GM23338 (cell line): ENCODE measurements around the gene CMIP. TPM values are rescaled to one million over a fixed set of nuclear protein-coding genes. Genes with fewer than 3 reads are reported as not detected.

ENCODE experiments used
- ATAC-seq: fragments of 200-7000 bp; cut with Tn5 transposase; 3 replicates; pipeline ENCODE4 v1.9.1; 2020
- DNase-seq: peaks from one replicate; pipeline ENCODE4 v3.0.0-alpha.2; 2015; ENCODE audit warnings: low spot score
- H2AFZ ChIP-seq: fragments of 200-600 bp; sonication (generic); 2 replicates; pipeline ENCODE4 v1.8.0; 2016; ENCODE audit warnings: antibody characterized with exemption, mild to moderate bottlenecking, moderate library complexity
- H3F3A ChIP-seq: fragments of 200-600 bp; sonication (generic); replicated peaks from 2 replicates; pipeline ENCODE4 v1.8.0; 2017; ENCODE audit warnings: antibody characterized with exemption, mixed run types, low read depth
- H3K27ac ChIP-seq: fragments of 200-600 bp; sonication (generic); 2 replicates; pipeline ENCODE4 v1.6.1; 2016; ENCODE audit warnings: low read depth
- H3K27me3 ChIP-seq: fragments of 200-600 bp; sonication (generic); 2 replicates; pipeline ENCODE4 v1.8.0; 2016; ENCODE audit warnings: mild to moderate bottlenecking, mixed run types, moderate library complexity; ENCODE audit not compliant: insufficient read depth
- H3K36me3 ChIP-seq: fragments of 200-600 bp; sonication (generic); 2 replicates; pipeline ENCODE4 v1.8.0; 2016; ENCODE audit warnings: mild to moderate bottlenecking; ENCODE audit not compliant: insufficient read depth
- H3K4me1 ChIP-seq: fragments of 200-600 bp; sonication (generic); 2 replicates; pipeline ENCODE4 v1.8.0; 2016; ENCODE audit warnings: mild to moderate bottlenecking, moderate library complexity; ENCODE audit not compliant: insufficient read depth
- H3K4me2 ChIP-seq: fragments of 200-600 bp; sonication (generic); 2 replicates; pipeline ENCODE4 v1.7.1; 2017; ENCODE audit warnings: mixed run types
- H3K4me3 ChIP-seq: fragments of 200-600 bp; sonication (generic); 2 replicates; pipeline ENCODE4 v1.6.1; 2016; ENCODE audit warnings: mixed run types
- H3K79me2 ChIP-seq: fragments of 200-600 bp; sonication (generic); replicated peaks from 2 replicates; pipeline ENCODE4 v1.8.0; 2017; ENCODE audit warnings: mild to moderate bottlenecking; ENCODE audit not compliant: insufficient read depth
- H3K9me2 ChIP-seq: fragments of 200-600 bp; sonication (generic); 2 replicates; pipeline ENCODE4 v1.8.0; 2017; ENCODE audit not compliant: insufficient read depth
- H4K20me1 ChIP-seq: fragments of 200-600 bp; sonication (generic); replicated peaks from 2 replicates; pipeline ENCODE4 v1.8.0; 2017; ENCODE audit warnings: mild to moderate bottlenecking; ENCODE audit not compliant: insufficient read depth
- H3K27ac Mint-ChIP-seq: 2 replicates; pipeline ENCODE4 v1.8.0; 2020; ENCODE audit warnings: inconsistent platforms, mild to moderate bottlenecking, moderate library complexity, mixed read lengths
- H3K27me3 Mint-ChIP-seq: 3 replicates; pipeline ENCODE4 v1.8.0; 2022; ENCODE audit warnings: low read depth, mild to moderate bottlenecking, moderate library complexity, mixed read lengths, inconsistent platforms; ENCODE audit not compliant: insufficient read depth, poor library complexity
- H3K36me3 Mint-ChIP-seq: 3 replicates; pipeline ENCODE4 v1.8.0; 2021; ENCODE audit warnings: low read depth, mild to moderate bottlenecking, inconsistent platforms, moderate library complexity, mixed read lengths
- H3K4me1 Mint-ChIP-seq: 3 replicates; pipeline ENCODE4 v1.8.0; 2020; ENCODE audit warnings: mild to moderate bottlenecking, inconsistent platforms, mixed read lengths
- H3K4me3 Mint-ChIP-seq: 3 replicates; pipeline ENCODE4 v1.8.0; 2021; ENCODE audit warnings: moderate library complexity, mild to moderate bottlenecking, inconsistent platforms, mixed read lengths
- H3K9me3 Mint-ChIP-seq: 3 replicates; pipeline ENCODE4 v1.8.0; 2020; ENCODE audit warnings: moderate library complexity, mild to moderate bottlenecking, inconsistent platforms, mixed read lengths
- CREB1 ChIP-seq: fragments of 250-450 bp; sonication (Bioruptor Pico); IDR thresholded peaks from 2 replicates; pipeline ENCODE4 v1.5.0; 2020; ENCODE audit warnings: low read depth, mild to moderate bottlenecking, moderate library complexity
- ETS1 ChIP-seq: IDR thresholded peaks from 2 replicates; pipeline ENCODE4 v1.6.1; 2016; ENCODE audit warnings: antibody characterized with exemption
- EZH2 ChIP-seq: fragments of 200-600 bp; sonication (generic); IDR thresholded peaks from one replicate; pipeline ENCODE4 v1.8.0; 2017; ENCODE audit warnings: antibody characterized with exemption, mild to moderate bottlenecking, low read depth; ENCODE audit not compliant: unreplicated experiment
- EZH2phosphoT487 ChIP-seq: fragments of 200-600 bp; sonication (generic); IDR thresholded peaks from one replicate; pipeline ENCODE4 v1.8.1; 2018; ENCODE audit warnings: antibody characterized with exemption; ENCODE audit not compliant: unreplicated experiment
- JUNB ChIP-seq: IDR thresholded peaks from one replicate; pipeline ENCODE4 v1.6.1; 2016; ENCODE audit warnings: antibody characterized with exemption; ENCODE audit not compliant: unreplicated experiment
- NANOG ChIP-seq: IDR thresholded peaks from 2 replicates; pipeline ENCODE4 v1.6.1; 2016; ENCODE audit warnings: antibody characterized with exemption, borderline replicate concordance
- POLR2AphosphoS5 ChIP-seq: IDR thresholded peaks from 2 replicates; pipeline ENCODE4 v1.6.1; 2016; ENCODE audit warnings: antibody characterized with exemption, low read depth
- STAT1 ChIP-seq: IDR thresholded peaks from one replicate; pipeline ENCODE4 v1.6.1; 2016; ENCODE audit warnings: antibody characterized with exemption; ENCODE audit not compliant: unreplicated experiment
- ZNF114 ChIP-seq: fragments of 250-450 bp; sonication (Bioruptor Pico); IDR thresholded peaks from 2 replicates; pipeline ENCODE4 v1.5.0; 2020; ENCODE audit warnings: mild to moderate bottlenecking, moderate library complexity
- ZNF331 ChIP-seq: fragments of 250-450 bp; sonication (Bioruptor Pico); IDR thresholded peaks from 2 replicates; pipeline ENCODE4 v1.5.0; 2020; ENCODE audit warnings: low read depth, mild to moderate bottlenecking, moderate library complexity
- polyA plus RNA-seq: library from polyadenylated mRNA; unstranded; fragments of >200 nt; fragmentation: Nextera tagmentation; extraction: Ambion mirVana; gene quantifications from 2 replicates; pipeline ENCODE4 v1.2.1, GENCODE V29; 2016
- total RNA-seq: library from RNA; depleted of rRNA; stranded (reverse); fragments of >200 nt; shearing (Covaris generic); gene quantifications from 2 replicates; pipeline ENCODE4 v1.2.3, GENCODE V29; 2014
- TF ChIP-seq, protein P1 (sequence below), 2 experiments: fragments of 200-600 bp in 1 of 2; sonication (generic) in 1 of 2; conservative IDR thresholded peaks; 2 replicates each; pipeline versions ENCODE4 v1.5.1 to v1.6.1; 2016 to 2017; ENCODE audit warnings: antibody characterized with exemption in 2 of 2, low read depth in 2 of 2, mild to moderate bottlenecking in 2 of 2, moderate library complexity in 1 of 2
- TF ChIP-seq, protein P2 (sequence below): fragments of 250-450 bp; sonication (Bioruptor Pico); IDR thresholded peaks from 2 replicates; pipeline ENCODE4 v1.5.0; 2020; ENCODE audit warnings: mild to moderate bottlenecking, moderate library complexity

Gene CMIP
- total and polyA plus RNA-seq, 2 experiments from 2014 or later: 9.5 to 62.3 TPM

GRCh38 chr16:81728435-81728834 lies 283.8 kb downstream of the CMIP start (continued):
- TF ChIP-seq POLR2AphosphoS5 (no peak), ETS1 (no peak), STAT1 (no peak), EZH2 (no peak)
- TF ChIP-seq, protein P1, sequence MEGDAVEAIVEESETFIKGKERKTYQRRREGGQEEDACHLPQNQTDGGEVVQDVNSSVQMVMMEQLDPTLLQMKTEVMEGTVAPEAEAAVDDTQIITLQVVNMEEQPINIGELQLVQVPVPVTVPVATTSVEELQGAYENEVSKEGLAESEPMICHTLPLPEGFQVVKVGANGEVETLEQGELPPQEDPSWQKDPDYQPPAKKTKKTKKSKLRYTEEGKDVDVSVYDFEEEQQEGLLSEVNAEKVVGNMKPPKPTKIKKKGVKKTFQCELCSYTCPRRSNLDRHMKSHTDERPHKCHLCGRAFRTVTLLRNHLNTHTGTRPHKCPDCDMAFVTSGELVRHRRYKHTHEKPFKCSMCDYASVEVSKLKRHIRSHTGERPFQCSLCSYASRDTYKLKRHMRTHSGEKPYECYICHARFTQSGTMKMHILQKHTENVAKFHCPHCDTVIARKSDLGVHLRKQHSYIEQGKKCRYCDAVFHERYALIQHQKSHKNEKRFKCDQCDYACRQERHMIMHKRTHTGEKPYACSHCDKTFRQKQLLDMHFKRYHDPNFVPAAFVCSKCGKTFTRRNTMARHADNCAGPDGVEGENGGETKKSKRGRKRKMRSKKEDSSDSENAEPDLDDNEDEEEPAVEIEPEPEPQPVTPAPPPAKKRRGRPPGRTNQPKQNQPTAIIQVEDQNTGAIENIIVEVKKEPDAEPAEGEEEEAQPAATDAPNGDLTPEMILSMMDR (conservative IDR thresholded peaks at IDR 0.05; ENCODE audit: low read depth in 2 of 2): no peak

GRCh38 chr16:81729451-81729850 lies 284.8 kb downstream of the CMIP start:
- ATAC-seq (peak; percentile 49), DNase-seq (peak; percentile 89)
- peaks cover 9% of the 10 kb centered on the region for H3K4me1 ChIP-seq
- H3K36me3 Mint-ChIP-seq: no peaks in the 10 kb centered on the region
- no peaks in the 10 kb centered on the region for H3K27me3 ChIP-seq
- peak overlapping the region; percentile 57 for H2AFZ ChIP-seq
- peak overlapping the region; percentile 67; the same call in 1 of the 2 replicates for H3K4me2 ChIP-seq
- no peaks in the 10 kb centered on the region for H3K79me2 ChIP-seq
- no peaks in the 10 kb centered on the region for H4K20me1 ChIP-seq
- H3K27ac Mint-ChIP-seq: peak overlapping the region; percentile 88
- peak overlapping the region; percentile 51 for H3K4me3 Mint-ChIP-seq
- no peaks in the 10 kb centered on the region for H3K36me3 ChIP-seq
- H3F3A ChIP-seq: peaks cover 10% of the 10 kb centered on the region; the same call in 1 of the 2 replicates
- peaks cover 37% of the 10 kb centered on the region for H3K4me1 Mint-ChIP-seq
- H3K9me2 ChIP-seq: 0 out of 2 replicates have a peak, but pooled peaks cover 9% of the 10 kb centered on the region
- H3K9me3 Mint-ChIP-seq: peaks cover 3% of the 10 kb centered on the region; the same call in 1 of the 3 replicates
- H3K27ac ChIP-seq: peak overlapping the region; percentile 97
- H3K4me3 ChIP-seq: peak overlapping the region; percentile 45; the same call in 1 of the 2 replicates
- H3K27me3 Mint-ChIP-seq: peaks cover 14% of the 10 kb centered on the region
- TF ChIP-seq, protein P2, sequence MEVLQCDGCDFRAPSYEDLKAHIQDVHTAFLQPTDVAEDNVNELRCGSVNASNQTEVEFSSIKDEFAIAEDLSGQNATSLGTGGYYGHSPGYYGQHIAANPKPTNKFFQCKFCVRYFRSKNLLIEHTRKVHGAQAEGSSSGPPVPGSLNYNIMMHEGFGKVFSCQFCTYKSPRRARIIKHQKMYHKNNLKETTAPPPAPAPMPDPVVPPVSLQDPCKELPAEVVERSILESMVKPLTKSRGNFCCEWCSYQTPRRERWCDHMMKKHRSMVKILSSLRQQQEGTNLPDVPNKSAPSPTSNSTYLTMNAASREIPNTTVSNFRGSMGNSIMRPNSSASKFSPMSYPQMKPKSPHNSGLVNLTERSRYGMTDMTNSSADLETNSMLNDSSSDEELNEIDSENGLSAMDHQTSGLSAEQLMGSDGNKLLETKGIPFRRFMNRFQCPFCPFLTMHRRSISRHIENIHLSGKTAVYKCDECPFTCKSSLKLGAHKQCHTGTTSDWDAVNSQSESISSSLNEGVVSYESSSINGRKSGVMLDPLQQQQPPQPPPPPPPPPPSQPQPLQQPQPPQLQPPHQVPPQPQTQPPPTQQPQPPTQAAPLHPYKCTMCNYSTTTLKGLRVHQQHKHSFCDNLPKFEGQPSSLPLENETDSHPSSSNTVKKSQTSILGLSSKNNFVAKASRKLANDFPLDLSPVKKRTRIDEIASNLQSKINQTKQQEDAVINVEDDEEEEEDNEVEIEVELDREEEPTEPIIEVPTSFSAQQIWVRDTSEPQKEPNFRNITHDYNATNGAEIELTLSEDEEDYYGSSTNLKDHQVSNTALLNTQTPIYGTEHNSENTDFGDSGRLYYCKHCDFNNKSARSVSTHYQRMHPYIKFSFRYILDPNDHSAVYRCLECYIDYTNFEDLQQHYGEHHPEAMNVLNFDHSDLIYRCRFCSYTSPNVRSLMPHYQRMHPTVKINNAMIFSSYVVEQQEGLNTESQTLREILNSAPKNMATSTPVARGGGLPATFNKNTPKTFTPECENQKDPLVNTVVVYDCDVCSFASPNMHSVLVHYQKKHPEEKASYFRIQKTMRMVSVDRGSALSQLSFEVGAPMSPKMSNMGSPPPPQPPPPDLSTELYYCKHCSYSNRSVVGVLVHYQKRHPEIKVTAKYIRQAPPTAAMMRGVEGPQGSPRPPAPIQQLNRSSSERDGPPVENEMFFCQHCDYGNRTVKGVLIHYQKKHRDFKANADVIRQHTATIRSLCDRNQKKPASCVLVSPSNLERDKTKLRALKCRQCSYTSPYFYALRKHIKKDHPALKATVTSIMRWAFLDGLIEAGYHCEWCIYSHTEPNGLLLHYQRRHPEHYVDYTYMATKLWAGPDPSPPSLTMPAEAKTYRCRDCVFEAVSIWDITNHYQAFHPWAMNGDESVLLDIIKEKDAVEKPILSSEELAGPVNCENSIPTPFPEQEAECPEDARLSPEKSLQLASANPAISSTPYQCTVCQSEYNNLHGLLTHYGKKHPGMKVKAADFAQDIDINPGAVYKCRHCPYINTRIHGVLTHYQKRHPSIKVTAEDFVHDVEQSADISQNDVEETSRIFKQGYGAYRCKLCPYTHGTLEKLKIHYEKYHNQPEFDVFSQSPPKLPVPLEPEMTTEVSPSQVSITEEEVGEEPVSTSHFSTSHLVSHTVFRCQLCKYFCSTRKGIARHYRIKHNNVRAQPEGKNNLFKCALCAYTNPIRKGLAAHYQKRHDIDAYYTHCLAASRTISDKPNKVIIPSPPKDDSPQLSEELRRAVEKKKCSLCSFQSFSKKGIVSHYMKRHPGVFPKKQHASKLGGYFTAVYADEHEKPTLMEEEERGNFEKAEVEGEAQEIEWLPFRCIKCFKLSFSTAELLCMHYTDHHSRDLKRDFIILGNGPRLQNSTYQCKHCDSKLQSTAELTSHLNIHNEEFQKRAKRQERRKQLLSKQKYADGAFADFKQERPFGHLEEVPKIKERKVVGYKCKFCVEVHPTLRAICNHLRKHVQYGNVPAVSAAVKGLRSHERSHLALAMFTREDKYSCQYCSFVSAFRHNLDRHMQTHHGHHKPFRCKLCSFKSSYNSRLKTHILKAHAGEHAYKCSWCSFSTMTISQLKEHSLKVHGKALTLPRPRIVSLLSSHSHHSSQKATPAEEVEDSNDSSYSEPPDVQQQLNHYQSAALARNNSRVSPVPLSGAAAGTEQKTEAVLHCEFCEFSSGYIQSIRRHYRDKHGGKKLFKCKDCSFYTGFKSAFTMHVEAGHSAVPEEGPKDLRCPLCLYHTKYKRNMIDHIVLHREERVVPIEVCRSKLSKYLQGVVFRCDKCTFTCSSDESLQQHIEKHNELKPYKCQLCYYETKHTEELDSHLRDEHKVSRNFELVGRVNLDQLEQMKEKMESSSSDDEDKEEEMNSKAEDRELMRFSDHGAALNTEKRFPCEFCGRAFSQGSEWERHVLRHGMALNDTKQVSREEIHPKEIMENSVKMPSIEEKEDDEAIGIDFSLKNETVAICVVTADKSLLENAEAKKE (CRISPR knock-in tag): no peak
- no peak for TF ChIP-seq ZNF331 (CRISPR knock-in tag)
- no peak for TF ChIP-seq EZH2
- TF ChIP-seq CREB1: peak; percentile 39; the same call in 1 of the 2 replicates
- TF ChIP-seq, protein P1 (conservative IDR thresholded peaks at IDR 0.05; ENCODE audit: low read depth in 2 of 2): peak; percentile 63 to 86
- no peak for TF ChIP-seq ETS1
- no peak for TF ChIP-seq STAT1
- TF ChIP-seq EZH2phosphoT487: no peak
- no peak for TF ChIP-seq ZNF114 (CRISPR knock-in tag)
- no peak for TF ChIP-seq NANOG
- TF ChIP-seq POLR2AphosphoS5: peak; percentile 47; the same call in 1 of the 2 replicates
- no peak for TF ChIP-seq JUNB
